Fibroblast of pulmonary artery (primary cell): ENCODE measurements around the gene ARMC10.
A peak's percentile ranks its signal among the peaks of the same experiment; 100 is the strongest.
"Not testable (repeated sequence)": the region's sequence is repeated elsewhere in the genome, so short reads cannot be mapped to it uniquely, and the experiment has no call there.

Experiments used
- DNase-seq: peaks from one replicate; pipeline ENCODE4 v3.0.0-alpha.2; 2010; ENCODE audit warnings: low read depth
- H3K4me3 ChIP-seq: replicated peaks from 2 replicates; pipeline ENCODE4 v1.5.1; 2011; ENCODE audit warnings: low read depth, mild to moderate bottlenecking, control low read depth, low read length, moderate library complexity
- TF ChIP-seq, protein P1 (sequence below): IDR thresholded peaks from 2 replicates; pipeline ENCODE4 v1.5.1; 2011; ENCODE audit warnings: mild to moderate bottlenecking, control low read depth, low read length, inconsistent platforms; ENCODE audit errors: missing control alignments

The ARMC10 gene

DNA sequence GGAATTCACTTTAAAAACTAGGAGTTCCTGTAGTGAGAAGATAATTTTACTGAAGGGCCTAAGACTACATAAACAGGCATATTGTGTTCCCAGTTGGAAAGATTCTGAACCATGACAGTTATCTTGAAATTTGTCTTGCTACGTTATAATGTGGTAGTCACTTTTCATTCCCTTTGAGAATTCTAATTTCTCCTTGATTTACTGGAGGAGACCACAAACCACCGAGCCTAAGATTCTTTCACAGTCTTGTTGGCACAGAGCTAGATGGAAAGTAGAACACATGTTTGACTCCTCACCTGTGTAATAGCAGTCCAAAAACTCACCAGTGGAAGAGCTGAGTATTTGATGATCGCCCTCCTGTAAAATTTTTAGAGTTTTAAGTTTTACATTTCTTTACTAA lies 4.9 kb downstream of the ARMC10 start:
- TF ChIP-seq, protein P1, sequence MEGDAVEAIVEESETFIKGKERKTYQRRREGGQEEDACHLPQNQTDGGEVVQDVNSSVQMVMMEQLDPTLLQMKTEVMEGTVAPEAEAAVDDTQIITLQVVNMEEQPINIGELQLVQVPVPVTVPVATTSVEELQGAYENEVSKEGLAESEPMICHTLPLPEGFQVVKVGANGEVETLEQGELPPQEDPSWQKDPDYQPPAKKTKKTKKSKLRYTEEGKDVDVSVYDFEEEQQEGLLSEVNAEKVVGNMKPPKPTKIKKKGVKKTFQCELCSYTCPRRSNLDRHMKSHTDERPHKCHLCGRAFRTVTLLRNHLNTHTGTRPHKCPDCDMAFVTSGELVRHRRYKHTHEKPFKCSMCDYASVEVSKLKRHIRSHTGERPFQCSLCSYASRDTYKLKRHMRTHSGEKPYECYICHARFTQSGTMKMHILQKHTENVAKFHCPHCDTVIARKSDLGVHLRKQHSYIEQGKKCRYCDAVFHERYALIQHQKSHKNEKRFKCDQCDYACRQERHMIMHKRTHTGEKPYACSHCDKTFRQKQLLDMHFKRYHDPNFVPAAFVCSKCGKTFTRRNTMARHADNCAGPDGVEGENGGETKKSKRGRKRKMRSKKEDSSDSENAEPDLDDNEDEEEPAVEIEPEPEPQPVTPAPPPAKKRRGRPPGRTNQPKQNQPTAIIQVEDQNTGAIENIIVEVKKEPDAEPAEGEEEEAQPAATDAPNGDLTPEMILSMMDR, result no peak
- DNase-seq, result no peak
- no peak overlapping the region for H3K4me3 ChIP-seq

DNA sequence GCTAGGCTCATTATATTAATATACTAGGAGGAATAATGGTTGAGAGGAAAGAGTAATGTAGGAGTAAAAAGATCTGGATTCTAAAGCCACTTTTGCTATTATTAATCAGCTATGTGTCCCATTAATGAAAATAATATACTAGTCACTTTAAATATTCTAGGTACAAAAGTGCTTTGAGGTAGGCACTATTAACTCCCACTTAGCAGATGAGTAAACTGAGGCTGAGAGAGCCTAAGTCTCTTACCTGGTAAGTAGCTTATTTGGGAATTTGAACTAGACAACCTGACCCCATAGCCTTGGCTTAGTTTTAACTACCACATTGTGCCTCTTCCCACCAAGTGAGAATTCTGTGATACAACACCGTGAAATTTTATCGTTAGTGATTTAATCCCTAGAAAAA lies 6.0 kb downstream of the ARMC10 start:
- TF ChIP-seq, protein P1, result no peak
- DNase-seq, result no peak

DNA sequence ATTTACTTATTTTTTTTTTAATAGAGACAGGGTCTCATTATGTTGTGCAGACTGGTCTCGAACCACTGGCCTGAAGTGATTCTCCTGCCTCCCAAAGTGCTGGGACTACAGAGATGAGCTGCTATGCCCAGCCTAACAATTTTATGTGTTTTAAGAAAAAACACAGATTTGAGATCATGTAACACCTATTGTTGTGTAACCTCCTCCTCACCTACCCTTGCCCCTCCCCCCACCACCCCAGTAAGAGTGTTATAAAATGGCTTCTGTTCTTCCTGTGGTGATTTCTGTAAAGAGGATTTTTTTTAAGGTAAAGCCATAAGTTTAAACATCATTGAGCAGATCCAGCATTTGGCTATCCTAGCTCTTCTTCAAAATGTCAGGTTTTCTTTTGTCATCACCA lies 7.6 kb downstream of the ARMC10 start:
- H3K4me3 ChIP-seq, result no peak overlapping the region
- DNase-seq, result no peak
- TF ChIP-seq, protein P1, result no peak

More for the DNA sequence above, 6.0 kb downstream of the ARMC10 start:
- no peak overlapping the region for H3K4me3 ChIP-seq

DNA sequence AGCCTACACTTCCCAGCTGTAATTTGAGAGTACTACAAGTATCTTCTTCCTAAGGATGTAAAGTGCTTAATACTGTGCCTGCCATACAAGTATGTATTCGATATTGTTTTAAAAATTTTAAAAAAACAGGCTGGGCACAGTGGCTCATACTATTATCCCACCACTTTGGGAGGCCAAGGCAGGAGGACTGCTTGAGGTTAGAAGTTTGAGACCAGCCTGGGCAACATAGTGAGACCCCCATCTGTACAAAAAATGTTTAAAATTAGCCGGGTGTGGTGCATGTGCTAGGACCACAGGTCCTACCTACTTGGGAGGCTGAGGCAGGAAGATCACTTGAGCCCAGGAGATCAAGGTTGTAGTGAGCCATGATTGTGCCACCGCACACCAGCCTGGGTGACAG lies 8.3 kb downstream of the ARMC10 start:
- DNase-seq, result no peak
- TF ChIP-seq, protein P1, result no peak
- no peak overlapping the region for H3K4me3 ChIP-seq

DNA sequence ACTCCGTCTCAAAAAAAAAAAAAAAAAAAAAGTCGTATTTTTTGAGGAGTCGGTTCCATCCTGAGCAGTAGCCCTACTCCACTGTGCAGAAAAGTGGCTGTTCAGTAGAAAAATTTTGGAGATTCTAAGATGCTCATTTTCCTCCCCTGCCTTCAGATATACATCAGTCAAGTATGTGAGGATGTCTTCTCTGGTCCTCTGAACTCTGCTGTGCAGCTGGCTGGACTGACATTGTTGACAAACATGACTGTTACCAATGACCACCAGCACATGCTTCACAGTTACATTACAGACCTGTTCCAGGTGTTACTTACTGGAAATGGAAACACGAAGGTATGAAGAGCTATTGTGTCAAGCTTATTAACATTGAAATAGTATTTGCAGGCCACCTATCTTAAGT lies 17.4 kb downstream of the ARMC10 start:
- not testable (repeated sequence) for H3K4me3 ChIP-seq, DNase-seq

DNA sequence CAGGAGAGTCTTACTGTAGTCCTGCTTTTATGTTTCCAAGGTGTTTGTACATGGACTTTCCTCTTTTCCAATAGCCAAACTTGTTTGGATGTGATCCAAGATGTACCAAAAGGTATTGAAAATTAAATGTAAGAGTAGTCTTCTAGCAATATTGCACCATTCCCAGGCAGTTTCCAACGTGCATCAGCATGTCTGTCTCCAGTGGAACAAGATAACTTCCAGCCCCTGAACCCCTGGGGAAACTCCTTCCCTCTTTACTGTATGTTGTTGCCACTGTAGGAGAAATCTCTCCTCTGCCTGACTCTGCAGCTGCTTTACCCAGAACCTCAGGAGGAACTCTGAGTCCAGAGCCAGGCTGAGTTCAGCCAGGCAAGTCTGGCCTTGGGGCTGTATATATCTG lies 18.5 kb downstream of the ARMC10 start:
- H3K4me3 ChIP-seq, result no peak overlapping the region
- DNase-seq, result no peak
- TF ChIP-seq, protein P1, result no peak

DNA sequence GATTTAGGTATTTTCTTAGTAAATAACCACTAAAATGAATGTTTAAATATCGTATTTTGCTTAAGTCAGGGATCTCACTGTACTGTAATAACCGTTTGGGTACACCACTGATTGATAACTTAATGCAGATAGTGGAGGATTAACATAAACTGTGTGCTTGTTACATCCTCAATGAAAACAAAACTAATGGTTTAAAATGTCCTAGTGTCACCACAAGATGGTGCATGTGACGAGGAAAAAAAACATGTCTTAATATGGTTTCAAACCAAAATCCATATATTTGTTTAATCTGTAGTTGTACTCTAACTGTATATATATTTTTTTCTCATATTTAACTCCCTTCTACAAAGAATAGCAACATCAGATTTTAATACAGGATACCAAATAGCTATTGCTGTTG lies 19.2 kb downstream of the ARMC10 start:
- DNase-seq, result peak; percentile 14
- TF ChIP-seq, protein P1, result no peak
- H3K4me3 ChIP-seq, result no peak overlapping the region

DNA sequence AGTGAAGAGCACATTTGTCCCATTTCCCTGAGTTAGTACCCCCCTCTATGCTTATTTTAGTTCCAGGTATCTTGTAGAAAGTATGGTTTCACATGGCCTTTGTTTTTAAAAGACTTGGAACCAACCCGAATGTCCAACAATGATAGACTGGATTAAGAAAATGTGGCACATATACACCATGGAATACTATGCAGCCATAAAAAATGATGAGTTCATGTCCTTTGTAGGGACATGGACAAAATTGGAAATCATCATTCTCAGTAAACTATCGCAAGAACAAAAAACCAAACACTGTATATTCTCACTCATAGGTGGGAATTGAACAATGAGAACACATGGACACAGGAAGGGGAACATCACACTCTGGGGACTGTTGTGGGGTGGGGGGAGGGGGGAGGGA lies 20.6 kb downstream of the ARMC10 start:
- DNase-seq, H3K4me3 ChIP-seq: not testable (repeated sequence)
